ENCODE data around the gene RAB40C.
A peak's percentile ranks its signal among the peaks of the same experiment; 100 is the strongest.

Gene RAB40C

DNA sequence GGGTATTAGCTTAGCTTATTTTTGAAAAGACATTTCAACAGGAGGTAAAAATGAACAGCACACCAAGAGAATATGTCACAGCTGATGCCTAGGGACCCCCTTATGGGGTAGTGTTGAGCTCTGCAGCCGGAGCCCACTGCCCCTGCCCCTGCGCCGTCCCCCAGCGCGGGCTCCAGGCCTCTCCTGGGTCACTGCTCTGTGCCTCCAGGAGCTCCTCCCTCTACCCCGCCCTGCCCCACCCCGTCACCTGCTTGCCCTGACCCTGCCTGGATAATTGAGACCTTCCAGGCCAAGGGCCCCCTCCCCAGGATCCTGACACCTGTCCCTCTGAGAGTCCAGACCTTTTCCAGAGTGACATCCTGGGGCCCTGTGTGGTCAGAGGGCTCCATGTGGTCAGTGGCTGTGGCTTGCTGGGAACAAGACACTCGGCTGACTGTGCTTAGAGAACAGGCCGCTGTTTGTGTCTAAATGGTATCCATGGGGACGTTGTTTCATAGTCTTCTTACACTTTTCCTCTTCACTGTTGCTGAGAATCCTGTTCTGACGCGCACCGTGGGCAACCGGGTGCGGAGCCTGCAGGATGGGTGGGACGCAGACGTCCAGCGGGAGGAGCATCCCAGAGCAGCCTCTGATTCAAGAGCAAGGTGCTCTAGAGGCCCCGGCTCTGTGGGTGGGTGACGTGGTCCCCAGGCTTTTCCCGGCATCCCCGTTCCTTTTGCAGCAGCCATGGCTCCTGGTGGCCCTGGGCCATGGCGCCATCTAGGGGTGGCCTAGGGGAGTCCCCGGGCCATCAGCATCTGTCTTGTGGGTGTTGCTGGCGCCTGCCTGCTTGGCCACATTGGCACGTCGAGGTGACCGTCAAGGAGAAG, 20.9 kb downstream of the RAB40C start:
- Histone ChIP-seq H3K4me3 (ENCODE audit: low read depth, low read length) (no peak overlapping the region), H3K4me1 (ENCODE audit: control insufficient read depth in 1 of 2, insufficient read depth in 2 of 2, low read length in 2 of 2) (no peaks in the 10 kb centered on the region), H3K23ac (ENCODE audit: low read length) (no peak overlapping the region), H3K9me3 (ENCODE audit: insufficient read depth, low read depth, low read length) (peaks cover 9% of the 10 kb centered on the region), H3K36me3 (ENCODE audit: control insufficient read depth in 1 of 2, insufficient read depth in 2 of 2, low read length in 2 of 2) (peaks cover 5 to 6% of the 10 kb centered on the region in 2 experiments), H2BK12ac (ENCODE audit: low read length) (no peak overlapping the region), H4K12ac (ENCODE audit: low read depth, low read length) (no peak overlapping the region), H3K4me2 (ENCODE audit: low read length) (no peak overlapping the region), H3K79me1 (ENCODE audit: low read length) (no peaks in the 10 kb centered on the region), H3K18ac (ENCODE audit: low read length) (no peak overlapping the region), H2AFZ (ENCODE audit: insufficient read depth, low read length, poor library complexity) (no peak overlapping the region), H3K4ac (ENCODE audit: low read depth, low read length) (no peak overlapping the region), H2BK120ac (ENCODE audit: insufficient read depth, low read length, poor library complexity) (no peak overlapping the region), H4K8ac (ENCODE audit: low read depth, low read length) (no peak overlapping the region), H3K27ac (ENCODE audit: low read depth, low read length) (no peak overlapping the region), H3K27me3 (ENCODE audit: insufficient read depth, low read length) (no peaks in the 10 kb centered on the region), H2BK5ac (ENCODE audit: low read depth, low read length, poor library complexity) (no peak overlapping the region), H3K9ac (ENCODE audit: low read length) (no peak overlapping the region), H3K79me2 (ENCODE audit: control insufficient read depth, insufficient read depth, low read length, poor library complexity) (no peaks in the 10 kb centered on the region), H3K14ac (ENCODE audit: low read length) (no peak overlapping the region), H2AK5ac (ENCODE audit: low read length) (no peak overlapping the region), H4K91ac (ENCODE audit: low read depth, low read length) (no peak overlapping the region)
- no CpG with 5 or more reads among the region's 28 CpGs for WGBS (ENCODE audit: extremely low coverage, insufficient coverage, insufficient read length)
- peak; percentile 78 to 79 for DNase-seq

DNA sequence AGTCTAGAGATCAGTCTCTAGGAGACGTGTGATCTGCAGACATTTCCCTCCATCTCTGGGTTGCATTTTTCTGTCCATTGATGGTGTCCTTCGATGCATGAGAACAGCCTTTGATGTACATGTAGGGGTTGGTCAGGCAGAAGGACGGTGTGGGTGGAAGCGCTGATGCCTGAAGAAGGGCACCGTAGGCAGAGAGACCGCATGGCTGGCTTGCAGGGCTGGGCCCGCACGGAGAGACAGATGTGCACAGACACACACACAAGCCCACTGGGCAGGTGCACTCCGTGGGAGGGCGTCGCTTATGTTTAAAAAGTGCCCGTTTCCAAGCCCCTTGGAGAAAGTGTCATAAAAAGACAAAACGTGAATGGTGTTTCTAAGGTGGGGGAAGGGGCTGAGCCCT, 25.3 kb downstream of the RAB40C start:
- H2BK5ac ChIP-seq (ENCODE audit: low read depth, low read length, poor library complexity): no peak overlapping the region
- no peaks in the 10 kb centered on the region for H3K27me3 ChIP-seq (ENCODE audit: insufficient read depth, low read length)
- no peaks in the 10 kb centered on the region for H3K79me1 ChIP-seq (ENCODE audit: low read length)
- H3K4me3 ChIP-seq (ENCODE audit: low read depth, low read length): no peak overlapping the region
- H4K12ac ChIP-seq (ENCODE audit: low read depth, low read length): no peak overlapping the region
- no peak overlapping the region for H4K8ac ChIP-seq (ENCODE audit: low read depth, low read length)
- WGBS (ENCODE audit: extremely low coverage, insufficient coverage, insufficient read length): no CpG with 5 or more reads among the region's 13 CpGs
- no peak overlapping the region for H3K9ac ChIP-seq (ENCODE audit: low read length)
- H3K9me3 ChIP-seq (ENCODE audit: insufficient read depth, low read depth, low read length): peaks cover 5% of the 10 kb centered on the region
- H3K18ac ChIP-seq (ENCODE audit: low read length): no peak overlapping the region
- no peak overlapping the region for H3K27ac ChIP-seq (ENCODE audit: low read depth, low read length)
- H3K79me2 ChIP-seq (ENCODE audit: control insufficient read depth, insufficient read depth, low read length, poor library complexity): no peaks in the 10 kb centered on the region
- no peak overlapping the region for H3K4me2 ChIP-seq (ENCODE audit: low read length)
- no peak for DNase-seq
- H2BK12ac ChIP-seq (ENCODE audit: low read length): no peak overlapping the region
- H3K14ac ChIP-seq (ENCODE audit: low read length): no peak overlapping the region
- H3K36me3 ChIP-seq (ENCODE audit: control insufficient read depth in 1 of 2, insufficient read depth in 2 of 2, low read length in 2 of 2): peaks cover 11 to 13% of the 10 kb centered on the region in 2 experiments
- H2AK5ac ChIP-seq (ENCODE audit: low read length): no peak overlapping the region
- H3K4me1 ChIP-seq (ENCODE audit: control insufficient read depth in 1 of 2, insufficient read depth in 2 of 2, low read length in 2 of 2): no peaks in the 10 kb centered on the region
- no peak overlapping the region for H2AFZ ChIP-seq (ENCODE audit: insufficient read depth, low read length, poor library complexity)
- H3K4ac ChIP-seq (ENCODE audit: low read depth, low read length): no peak overlapping the region
- H2BK120ac ChIP-seq (ENCODE audit: insufficient read depth, low read length, poor library complexity): no peak overlapping the region
- no peak overlapping the region for H3K23ac ChIP-seq (ENCODE audit: low read length)
- no peak overlapping the region for H4K91ac ChIP-seq (ENCODE audit: low read depth, low read length)

DNA sequence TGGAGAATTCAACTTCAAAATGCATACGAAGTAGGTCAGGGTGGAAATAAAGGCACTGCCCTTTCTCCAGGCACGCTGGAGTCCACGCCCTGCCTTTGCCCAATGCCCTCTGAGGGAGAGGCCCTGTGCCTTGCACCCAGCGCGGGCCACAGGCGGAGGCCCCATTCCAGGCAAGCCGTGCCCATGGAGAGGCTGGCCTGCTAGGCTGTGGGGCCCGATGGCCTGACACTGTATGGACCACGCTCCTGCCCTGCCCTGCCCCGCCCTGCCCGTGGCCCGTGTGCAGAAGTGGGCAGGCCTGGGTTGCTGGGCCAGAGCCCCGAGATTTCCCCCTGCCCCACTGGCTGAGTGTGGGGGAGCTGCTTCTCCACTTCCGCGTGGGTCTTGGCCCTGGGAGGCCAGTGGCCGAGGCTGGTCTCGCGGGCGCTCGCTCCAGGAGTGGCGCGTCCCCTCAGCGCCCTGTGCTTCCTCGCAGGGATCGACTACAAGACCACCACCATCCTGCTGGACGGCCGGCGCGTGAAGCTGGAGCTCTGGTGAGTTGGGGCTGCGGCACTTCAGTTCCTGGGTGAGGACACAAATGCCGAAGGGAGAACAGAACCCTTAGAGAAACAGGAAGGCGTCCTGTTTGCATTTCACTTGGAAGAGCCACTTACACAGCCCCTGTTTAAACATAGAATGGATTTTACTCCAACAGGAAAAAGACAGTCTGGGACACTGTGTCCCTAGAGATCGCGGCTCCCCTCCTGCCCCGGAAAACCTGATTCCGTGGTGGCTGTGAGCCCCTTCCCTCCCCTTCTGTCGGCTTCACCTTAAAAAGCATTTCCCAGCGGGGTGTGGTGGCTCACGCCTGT, 27.1 kb downstream of the RAB40C start:
- Histone ChIP-seq H3K23ac (ENCODE audit: low read length) (no peak overlapping the region), H4K8ac (ENCODE audit: low read depth, low read length) (no peak overlapping the region), H2BK12ac (ENCODE audit: low read length) (no peak overlapping the region), H3K4ac (ENCODE audit: low read depth, low read length) (no peak overlapping the region), H2AK5ac (ENCODE audit: low read length) (no peak overlapping the region), H2BK120ac (ENCODE audit: insufficient read depth, low read length, poor library complexity) (no peak overlapping the region), H3K79me2 (ENCODE audit: control insufficient read depth, insufficient read depth, low read length, poor library complexity) (no peaks in the 10 kb centered on the region), H3K9me3 (ENCODE audit: insufficient read depth, low read depth, low read length) (peaks cover 5% of the 10 kb centered on the region), H3K4me3 (ENCODE audit: low read depth, low read length) (peak overlapping the region; percentile 23), H3K36me3 (ENCODE audit: control insufficient read depth in 1 of 2, insufficient read depth in 2 of 2, low read length in 2 of 2) (peaks cover 13 to 15% of the 10 kb centered on the region in 2 experiments), H3K4me2 (ENCODE audit: low read length) (no peak overlapping the region), H3K4me1 (ENCODE audit: control insufficient read depth in 1 of 2, insufficient read depth in 2 of 2, low read length in 2 of 2) (peaks cover 3% of the 10 kb centered on the region in 2 experiments), H3K27me3 (ENCODE audit: insufficient read depth, low read length) (no peaks in the 10 kb centered on the region), H2BK5ac (ENCODE audit: low read depth, low read length, poor library complexity) (no peak overlapping the region), H3K18ac (ENCODE audit: low read length) (no peak overlapping the region), H3K9ac (ENCODE audit: low read length) (no peak overlapping the region), H3K79me1 (ENCODE audit: low read length) (no peaks in the 10 kb centered on the region), H3K14ac (ENCODE audit: low read length) (no peak overlapping the region), H3K27ac (ENCODE audit: low read depth, low read length) (no peak overlapping the region), H2AFZ (ENCODE audit: insufficient read depth, low read length, poor library complexity) (no peak overlapping the region), H4K91ac (ENCODE audit: low read depth, low read length) (no peak overlapping the region), H4K12ac (ENCODE audit: low read depth, low read length) (no peak overlapping the region)
- no peak for DNase-seq
- no CpG with 5 or more reads among the region's 39 CpGs for WGBS (ENCODE audit: extremely low coverage, insufficient coverage, insufficient read length)

DNA sequence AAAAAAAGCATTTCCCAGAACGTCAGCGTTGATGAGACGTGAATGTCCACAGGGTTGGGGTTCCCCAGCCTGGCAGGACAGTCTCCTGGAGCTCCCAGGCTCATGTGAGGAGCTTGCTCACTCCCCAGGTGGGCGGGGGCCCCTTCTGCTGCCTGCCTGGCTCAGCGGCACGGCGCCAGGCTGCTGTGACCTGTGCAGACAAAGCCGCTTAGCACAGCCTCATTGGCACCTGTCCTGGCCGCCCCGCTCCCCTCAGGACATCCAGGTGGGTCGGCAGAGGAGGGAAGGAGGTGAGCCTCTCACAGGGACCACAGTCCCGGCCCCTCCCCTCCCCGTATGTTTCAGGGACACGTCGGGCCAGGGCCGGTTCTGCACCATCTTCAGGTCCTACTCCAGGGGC, 28.0 kb downstream of the RAB40C start:
- Histone ChIP-seq H3K27me3 (ENCODE audit: insufficient read depth, low read length) (no peaks in the 10 kb centered on the region), H2AFZ (ENCODE audit: insufficient read depth, low read length, poor library complexity) (no peak overlapping the region), H4K91ac (ENCODE audit: low read depth, low read length) (no peak overlapping the region), H3K79me2 (ENCODE audit: control insufficient read depth, insufficient read depth, low read length, poor library complexity) (no peaks in the 10 kb centered on the region), H3K9me3 (ENCODE audit: insufficient read depth, low read depth, low read length) (peaks cover 5% of the 10 kb centered on the region), H3K4ac (ENCODE audit: low read depth, low read length) (no peak overlapping the region), H2BK120ac (ENCODE audit: insufficient read depth, low read length, poor library complexity) (no peak overlapping the region), H4K12ac (ENCODE audit: low read depth, low read length) (no peak overlapping the region), H3K4me3 (ENCODE audit: low read depth, low read length) (no peak overlapping the region), H3K27ac (ENCODE audit: low read depth, low read length) (no peak overlapping the region), H3K9ac (ENCODE audit: low read length) (no peak overlapping the region), H3K79me1 (ENCODE audit: low read length) (peaks cover 4% of the 10 kb centered on the region), H3K23ac (ENCODE audit: low read length) (no peak overlapping the region), H2BK12ac (ENCODE audit: low read length) (no peak overlapping the region), H3K4me2 (ENCODE audit: low read length) (no peak overlapping the region), H4K8ac (ENCODE audit: low read depth, low read length) (no peak overlapping the region), H3K18ac (ENCODE audit: low read length) (no peak overlapping the region), H3K4me1 (ENCODE audit: control insufficient read depth in 1 of 2, insufficient read depth in 2 of 2, low read length in 2 of 2) (peaks cover 5 to 6% of the 10 kb centered on the region in 2 experiments), H3K14ac (ENCODE audit: low read length) (no peak overlapping the region), H2BK5ac (ENCODE audit: low read depth, low read length, poor library complexity) (no peak overlapping the region), H3K36me3 (ENCODE audit: control insufficient read depth in 1 of 2, insufficient read depth in 2 of 2, low read length in 2 of 2) (peaks cover 13 to 15% of the 10 kb centered on the region in 2 experiments), H2AK5ac (ENCODE audit: low read length) (no peak overlapping the region)
- no peak for DNase-seq
- WGBS (ENCODE audit: extremely low coverage, insufficient coverage, insufficient read length): no CpG with 5 or more reads among the region's 16 CpGs
